RWPE2 (cell line): Measurements from ENCODE around the gene NCAPD2.
A peak's percentile ranks its signal among the peaks of the same experiment; 100 is the strongest.

Source experiments
- ATAC-seq: fragments of 200-7000 bp; cut with Tn5 transposase; 3 replicates; pipeline ENCODE4 v1.9.1; 2021; ENCODE audit warnings: low read depth
- DNase-seq: peaks from one replicate; pipeline ENCODE4 v3.0.0-alpha.2; 2020; ENCODE audit warnings: low spot score
- H3K27ac ChIP-seq: fragments of 450-650 bp; 2 replicates; pipeline ENCODE4 v1.5.1; 2017; ENCODE audit warnings: mild to moderate bottlenecking; ENCODE audit not compliant: poor library complexity, severe bottlenecking
- H3K27me3 ChIP-seq: fragments of 250-450 bp; sonication (Bioruptor Pico); 2 replicates; pipeline ENCODE4 v1.5.1; 2021; ENCODE audit warnings: mild to moderate bottlenecking, moderate library complexity; ENCODE audit not compliant: insufficient read depth, poor library complexity, severe bottlenecking
- H3K36me3 ChIP-seq: fragments of 250-450 bp; sonication (Bioruptor Pico); 2 replicates; pipeline ENCODE4 v1.5.1; 2020; ENCODE audit warnings: low read depth, mild to moderate bottlenecking, moderate library complexity
- H3K4me1 ChIP-seq: fragments of 250-450 bp; sonication (Bioruptor Pico); 2 replicates; pipeline ENCODE4 v1.5.1; 2021; ENCODE audit warnings: mild to moderate bottlenecking, moderate library complexity; ENCODE audit not compliant: insufficient read depth, poor library complexity, severe bottlenecking
- H3K4me3 ChIP-seq: fragments of 250-450 bp; sonication (Bioruptor Pico); 2 replicates; pipeline ENCODE4 v1.5.1; 2021; ENCODE audit warnings: mild to moderate bottlenecking, moderate library complexity; ENCODE audit not compliant: severe bottlenecking
- H3K9me3 ChIP-seq: fragments of 250-450 bp; sonication (Bioruptor Pico); 2 replicates; pipeline ENCODE4 v1.5.1; 2021; ENCODE audit warnings: mild to moderate bottlenecking, moderate library complexity; ENCODE audit not compliant: severe bottlenecking
- TF ChIP-seq, protein P1 (sequence below): fragments of 450-650 bp; IDR thresholded peaks from one replicate; pipeline ENCODE4 v1.5.1; 2017; ENCODE audit warnings: mild to moderate bottlenecking, moderate library complexity; ENCODE audit not compliant: poor library complexity, severe bottlenecking

NCAPD2 gene

GRCh38 chr12:6493497-6494257, at the start of gene NCAPD2:
Gene NCAPD2, plus strand, starts transcription at chr12:6494102. Its CDS starts 997 bp downstream, at chr12:6495099.
- H3K36me3 ChIP-seq, result peaks cover 54% of the 10 kb centered on the region
- TF ChIP-seq, protein P1, sequence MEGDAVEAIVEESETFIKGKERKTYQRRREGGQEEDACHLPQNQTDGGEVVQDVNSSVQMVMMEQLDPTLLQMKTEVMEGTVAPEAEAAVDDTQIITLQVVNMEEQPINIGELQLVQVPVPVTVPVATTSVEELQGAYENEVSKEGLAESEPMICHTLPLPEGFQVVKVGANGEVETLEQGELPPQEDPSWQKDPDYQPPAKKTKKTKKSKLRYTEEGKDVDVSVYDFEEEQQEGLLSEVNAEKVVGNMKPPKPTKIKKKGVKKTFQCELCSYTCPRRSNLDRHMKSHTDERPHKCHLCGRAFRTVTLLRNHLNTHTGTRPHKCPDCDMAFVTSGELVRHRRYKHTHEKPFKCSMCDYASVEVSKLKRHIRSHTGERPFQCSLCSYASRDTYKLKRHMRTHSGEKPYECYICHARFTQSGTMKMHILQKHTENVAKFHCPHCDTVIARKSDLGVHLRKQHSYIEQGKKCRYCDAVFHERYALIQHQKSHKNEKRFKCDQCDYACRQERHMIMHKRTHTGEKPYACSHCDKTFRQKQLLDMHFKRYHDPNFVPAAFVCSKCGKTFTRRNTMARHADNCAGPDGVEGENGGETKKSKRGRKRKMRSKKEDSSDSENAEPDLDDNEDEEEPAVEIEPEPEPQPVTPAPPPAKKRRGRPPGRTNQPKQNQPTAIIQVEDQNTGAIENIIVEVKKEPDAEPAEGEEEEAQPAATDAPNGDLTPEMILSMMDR, result peak; percentile 6

DNA sequence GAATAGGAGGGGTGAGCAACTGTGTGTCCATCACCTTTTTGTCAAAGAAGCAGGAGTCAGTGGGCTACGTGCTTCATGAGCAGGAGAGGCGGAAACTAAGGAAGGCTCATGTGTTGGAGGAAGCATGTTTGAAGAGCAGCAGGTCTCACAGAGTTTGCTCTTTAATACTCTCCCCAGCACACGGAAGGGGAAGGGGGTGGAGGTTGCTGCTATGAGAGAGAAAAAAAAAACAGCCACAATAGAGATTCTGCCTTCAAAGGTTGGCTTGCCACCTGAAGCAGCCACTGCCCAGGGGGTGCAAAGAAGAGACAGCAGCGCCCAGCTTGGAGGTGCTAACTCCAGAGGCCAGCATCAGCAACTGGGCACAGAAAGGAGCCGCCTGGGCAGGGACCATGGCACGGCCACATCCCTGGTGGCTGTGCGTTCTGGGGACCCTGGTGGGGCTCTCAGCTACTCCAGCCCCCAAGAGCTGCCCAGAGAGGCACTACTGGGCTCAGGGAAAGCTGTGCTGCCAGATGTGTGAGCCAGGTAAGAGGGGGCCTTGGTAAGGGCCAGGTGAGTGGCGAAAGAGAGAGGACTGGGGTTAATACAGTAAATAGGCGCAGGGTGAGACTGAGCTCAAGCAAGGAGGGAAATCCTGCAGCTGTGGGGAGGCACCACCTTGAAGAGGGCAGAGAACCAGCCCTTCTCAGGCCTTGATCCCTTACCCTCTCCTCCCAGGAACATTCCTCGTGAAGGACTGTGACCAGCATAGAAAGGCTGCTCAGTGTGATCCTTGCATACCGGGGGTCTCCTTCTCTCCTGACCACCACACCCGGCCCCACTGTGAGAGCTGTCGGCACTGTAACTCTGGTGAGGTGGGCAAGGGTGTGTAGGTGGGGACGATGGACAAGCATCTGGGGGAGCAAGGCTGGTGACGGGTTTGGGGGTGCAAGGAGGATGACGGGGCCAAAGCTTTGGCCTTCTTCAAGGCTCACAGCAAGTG, 48.9 kb upstream of the NCAPD2 start, which contains the start of gene CD27:
TSS of gene CD27 (plus strand) at position 252 of the 985 bp plus-strand sequence. CDS start at position 393, 141 bp downstream.
- ATAC-seq, result no peak
- Histone ChIP-seq H3K4me1 (no peaks in the 10 kb centered on the region), H3K27ac (no peak within 1 kb of the TSS), H3K27me3 (no peaks in the 10 kb centered on the region), H3K9me3 (no peaks in the 10 kb centered on the region), H3K4me3 (no peak within 1 kb of the TSS), H3K36me3 (no peaks in the 10 kb centered on the region)
- DNase-seq, result no peak
- TF ChIP-seq, protein P1, result no peak

More at GRCh38 chr12:6493497-6494257, at the start of gene NCAPD2:
- ATAC-seq (peak; percentile 87), DNase-seq (peak; percentile 95)
- Histone ChIP-seq H3K27ac (peak within 1 kb of the TSS; percentile 88), H3K4me1 (peaks cover 13% of the 10 kb centered on the region), H3K9me3 (no peaks in the 10 kb centered on the region), H3K4me3 (peak within 1 kb of the TSS; percentile 48), H3K27me3 (no peaks in the 10 kb centered on the region)

- Histone ChIP-seq H3K27me3 (no peaks in the 10 kb centered on the region), H3K4me1 (peaks cover 4% of the 10 kb centered on the region), H3K4me3 (peak overlapping the region; percentile 41), H3K9me3 (no peaks in the 10 kb centered on the region), H3K27ac (peak overlapping the region; percentile 68), H3K36me3 (no peaks in the 10 kb centered on the region)
- ATAC-seq, result no peak
- DNase-seq, result peak; percentile 23
- TF ChIP-seq, protein P1, result no peak
Observed at GRCh38 chr12:6450091-6450868, 43.6 kb upstream of the NCAPD2 start.

- Histone ChIP-seq H3K4me3 (peak overlapping the region; percentile 41), H3K36me3 (no peaks in the 10 kb centered on the region), H3K9me3 (no peaks in the 10 kb centered on the region), H3K4me1 (peaks cover 4% of the 10 kb centered on the region), H3K27me3 (no peaks in the 10 kb centered on the region), H3K27ac (peak overlapping the region; percentile 68)
- ATAC-seq (no peak; the same call in 2 of the 3 replicates), DNase-seq (peak; percentile 31)
- TF ChIP-seq, protein P1, result no peak
Observed at GRCh38 chr12:6450869-6451347, 43.0 kb upstream of the NCAPD2 start.
